Lower lobe of right lung (tissue), 2 donors: ENCODE data around the gene DACT3. TPM values are rescaled to one million over a fixed set of nuclear protein-coding genes. Genes with fewer than 3 reads are reported as not detected.

Experiments used
- ATAC-seq, 2 donors: fragments of 200-7000 bp; cut with Tn5 transposase; one replicate each; pipeline ENCODE4 v1.9.1; 2020 to 2022; ENCODE audit warnings: mild to moderate bottlenecking in 2 of 2, moderate library complexity in 2 of 2
- DNase-seq: peaks from one replicate; pipeline ENCODE4 v3.0.0-alpha.2; 2020
- H3K27ac ChIP-seq: fragments of 200-600 bp; one replicate; pipeline ENCODE4 v1.8.0; 2022
- H3K27me3 ChIP-seq: fragments of 200-600 bp; one replicate; pipeline ENCODE4 v1.8.0; 2022; ENCODE audit warnings: low read depth
- H3K36me3 ChIP-seq: fragments of 200-600 bp; one replicate; pipeline ENCODE4 v1.8.0; 2022; ENCODE audit warnings: mild to moderate bottlenecking
- H3K4me1 ChIP-seq: fragments of 200-600 bp; one replicate; pipeline ENCODE4 v1.8.0; 2022
- H3K4me3 ChIP-seq: fragments of 200-600 bp; one replicate; pipeline ENCODE4 v1.8.0; 2022; ENCODE audit warnings: mild to moderate bottlenecking
- H3K9me3 ChIP-seq: fragments of 200-600 bp; one replicate; pipeline ENCODE4 v1.8.0; 2022
- CTCF ChIP-seq: fragments of 200-600 bp; IDR thresholded peaks from one replicate; pipeline ENCODE4 v1.8.0; 2022; ENCODE audit warnings: antibody characterized with exemption, mild to moderate bottlenecking
- intact Hi-C: fragments of 100-400 bp; cut with DNase I; formaldehyde crosslinking; loops from one replicate; pipeline ENCODE4 v1.11.0; 2022
- total RNA-seq: library from RNA; stranded (reverse); fragmentation: NEBNext Ultra II Directional; extraction: Animal tissue kit (Norgen Biotek cat#: 25700); gene quantifications from one replicate; pipeline ENCODE4 v1.2.1, GENCODE V29; 2021
- donor health status: DM: no; HTN: yes; CAD: no; lungs with severe emphysema.

The DACT3 gene
- total RNA-seq, 1 donor from 2014 or later = 4.9 TPM

GRCh38 chr19:46604781-46605355, 56.1 kb downstream of the DACT3 start:
- Histone ChIP-seq H3K4me3 (no peak overlapping the region), H3K27ac (no peak overlapping the region)
- intact Hi-C loops = loop anchor here (10.0 kb wide), 1 partner anchor 60 kb away; the partner anchor contains the start of gene DACT3

GRCh38 chr19:46603752-46604231, 57.2 kb downstream of the DACT3 start:
- Histone ChIP-seq H3K27me3 (no peaks in the 10 kb centered on the region), H3K9me3 (no peaks in the 10 kb centered on the region), H3K4me3 (no peak overlapping the region), H3K4me1 (peaks cover 29% of the 10 kb centered on the region), H3K27ac (no peak overlapping the region), H3K36me3 (peaks cover 35% of the 10 kb centered on the region)
- ATAC-seq = no peak
- DNase-seq = peak; percentile 32
- TF ChIP-seq CTCF = no peak
- intact Hi-C loops = loop anchor here (10.0 kb wide), 1 partner anchor 61 kb away; the partner anchor contains the start of gene DACT3

More at GRCh38 chr19:46604781-46605355, 56.1 kb downstream of the DACT3 start:
- DNase-seq (peak; percentile 28), ATAC-seq (no peak)
- Histone ChIP-seq H3K4me1 (peaks cover 29% of the 10 kb centered on the region), H3K36me3 (peaks cover 46% of the 10 kb centered on the region), H3K9me3 (no peaks in the 10 kb centered on the region), H3K27me3 (no peaks in the 10 kb centered on the region)
- no peak for TF ChIP-seq CTCF

DNA sequence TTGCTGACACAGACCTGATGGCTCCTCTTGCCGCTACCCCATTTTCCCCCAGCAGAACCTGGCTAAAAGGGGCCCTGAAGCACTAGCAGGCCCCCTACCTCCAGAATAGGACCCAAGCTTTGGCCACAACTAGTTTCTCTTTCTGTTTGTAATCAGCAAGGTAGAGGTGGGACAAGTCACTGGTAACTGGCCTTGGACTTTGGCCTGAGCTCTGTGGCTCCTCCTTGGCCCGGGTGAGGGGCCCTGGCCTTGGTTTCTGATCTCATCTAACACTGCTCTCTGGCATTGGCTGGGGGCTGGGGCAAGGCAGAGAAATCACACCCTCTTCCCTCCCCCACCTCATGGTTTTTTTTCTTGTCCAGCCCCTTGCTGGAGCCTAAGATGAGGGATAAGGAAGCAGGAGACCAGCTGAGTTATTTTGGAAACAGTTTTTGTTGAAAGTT, 57.8 kb downstream of the DACT3 start:
- no peak for TF ChIP-seq CTCF
- intact Hi-C loops = loop anchor here (10.0 kb wide), 1 partner anchor 62 kb away; the partner anchor contains the start of gene DACT3
- Histone ChIP-seq H3K27ac (peak overlapping the region; percentile 99), H3K4me3 (peak overlapping the region; percentile 100), H3K4me1 (peaks cover 29% of the 10 kb centered on the region), H3K9me3 (no peaks in the 10 kb centered on the region), H3K36me3 (peaks cover 29% of the 10 kb centered on the region), H3K27me3 (no peaks in the 10 kb centered on the region)
- no peak for ATAC-seq
- DNase-seq = peak; percentile 39

- no peak for TF ChIP-seq CTCF
- Histone ChIP-seq H3K4me1 (peaks cover 29% of the 10 kb centered on the region), H3K27me3 (no peaks in the 10 kb centered on the region), H3K9me3 (no peaks in the 10 kb centered on the region), H3K36me3 (peaks cover 23% of the 10 kb centered on the region), H3K27ac (peak overlapping the region; percentile 99), H3K4me3 (peak overlapping the region; percentile 100)
- DNase-seq (no peak), ATAC-seq (no peak)
- intact Hi-C loops = loop anchor here (10.0 kb wide), 1 partner anchor 62 kb away; the partner anchor contains the start of gene DACT3
Measured at GRCh38 chr19:46602392-46603194, 58.4 kb downstream of the DACT3 start.

GRCh38 chr19:46601318-46602224, 59.4 kb downstream of the DACT3 start, which contains the start of gene CALM3:
CALM3 (plus strand) TSS chr19:46601330; CDS start chr19:46601435, 105 bp downstream.
- Histone ChIP-seq H3K4me3 (peak within 1 kb of the TSS; percentile 100), H3K9me3 (no peaks in the 10 kb centered on the region), H3K27me3 (no peaks in the 10 kb centered on the region), H3K27ac (peak within 1 kb of the TSS; percentile 99), H3K36me3 (peaks cover 13% of the 10 kb centered on the region), H3K4me1 (peaks cover 29% of the 10 kb centered on the region)
- ATAC-seq (no peak), DNase-seq (no peak)
- TF ChIP-seq CTCF = no peak
- intact Hi-C loops = loop anchor here (10.0 kb wide), 1 partner anchor 63 kb away; the partner anchor contains the start of gene DACT3
